HCT116 (cell line): Measurements from ENCODE around the gene DEPDC4. TPM values are rescaled to one million over a fixed set of nuclear protein-coding genes. Genes with fewer than 3 reads are reported as not detected.

Experiments
- ATAC-seq: fragments of 200-7000 bp; cut with Tn5 transposase; 2 replicates; pipeline ENCODE4 v1.9.1; 2020; ENCODE audit warnings: mild to moderate bottlenecking, moderate library complexity
- BruUV-seq: library from RNA; stranded (reverse); fragments of 400-500 nt; replicated peaks from 2 replicates; lab custom pipeline; 2021; lab: Mats Ljungman, UMichigan
- CTCF ChIA-PET: fragments of 300-600 bp; sonication (Branson Sonifier 250); formaldehyde crosslinking; loops from one replicate; lab custom pipeline; 2021; ENCODE audit warnings: antibody characterized with exemption; lab: Charles Lee
- POLR2A ChIA-PET: fragments of 300-600, 350-600 bp; sonication (Branson Sonifier 250); formaldehyde crosslinking; loops from one replicate; lab custom pipeline; 2021; ENCODE audit warnings: antibody characterized with exemption; lab: Charles Lee
- RAD21 ChIA-PET, 2 experiments: fragments of 300-600 bp; sonication (Branson Sonifier 250); formaldehyde crosslinking; loops; one replicate each; lab custom pipeline; 2023; ENCODE audit warnings: low total read pairs in 2 of 2; ENCODE audit not compliant: uncharacterized antibody in 2 of 2, unreplicated experiment in 2 of 2, low non-redundant PET in 1 of 2; lab: Charles Lee
- DNase-seq: peaks from one replicate; pipeline ENCODE4 v3.0.0-alpha.2; 2010; ENCODE audit warnings: low read depth, low spot score
- H2AFZ ChIP-seq: fragments of 200-600 bp; shearing (Covaris generic), sonication (generic); 2 replicates; pipeline ENCODE4 v1.6.1; 2017; ENCODE audit warnings: low read depth, mixed run types, mixed read lengths, antibody characterized with exemption, low read length; ENCODE audit not compliant: poor library complexity, severe bottlenecking
- H3K27ac ChIP-seq: 2 replicates; pipeline ENCODE4 v1.5.1; 2012; ENCODE audit warnings: low read depth, low read length
- H3K27me3 ChIP-seq: fragments of 200-600 bp; sonication (generic); 2 replicates; pipeline ENCODE4 v1.6.1; 2016; ENCODE audit warnings: mixed run types, low read length, mixed read lengths; ENCODE audit not compliant: insufficient read depth
- H3K36me3 ChIP-seq, 2 experiments: fragments of 200-500 bp in 1 of 2; fragments of 200-600 bp in 1 of 2; sonication (Bioruptor generic) in 1 of 2; sonication (generic) in 1 of 2; 2 replicates each; pipeline versions ENCODE4 v1.5.1 to v1.6.1; 2014 to 2016; ENCODE audit warnings: low read length in 2 of 2, inconsistent platforms in 1 of 2, mixed read lengths in 1 of 2, mixed run types in 1 of 2; ENCODE audit not compliant: insufficient read depth in 2 of 2, control insufficient read depth in 1 of 2
- H3K4me1 ChIP-seq, 2 experiments: fragments of 200-600 bp in 1 of 2; sonication (generic) in 1 of 2; 2 replicates each; pipeline versions ENCODE4 v1.5.1 to v1.6.1; 2012 to 2017; ENCODE audit warnings: low read length in 2 of 2, inconsistent platforms in 1 of 2, mild to moderate bottlenecking in 1 of 2, mixed read lengths in 1 of 2, mixed run types in 1 of 2, moderate library complexity in 1 of 2; ENCODE audit not compliant: insufficient read depth in 2 of 2, control insufficient read depth in 1 of 2
- H3K4me2 ChIP-seq: fragments of 200-600 bp; sonication (generic); 2 replicates; pipeline ENCODE4 v1.6.1; 2017; ENCODE audit warnings: mixed run types, low read length, mixed read lengths
- H3K4me3 ChIP-seq, 2 experiments: fragments of 200-600 bp in 1 of 2; sonication (generic) in 1 of 2; replicated peaks in 1 of 2; 2 replicates each; pipeline ENCODE4 v1.5.1; 2011 to 2016; ENCODE audit warnings: low read length in 2 of 2, control low read depth in 1 of 2, low read depth in 1 of 2, mild to moderate bottlenecking in 1 of 2, mixed read lengths in 1 of 2, mixed run types in 1 of 2
- H3K79me2 ChIP-seq: fragments of 200-600 bp; sonication (generic); 2 replicates; pipeline ENCODE4 v1.6.1; 2017; ENCODE audit warnings: mild to moderate bottlenecking, mixed run types, low read length, moderate library complexity, mixed read lengths; ENCODE audit not compliant: insufficient read depth
- H3K9ac ChIP-seq: fragments of 200-600 bp; sonication (generic); 2 replicates; pipeline ENCODE4 v1.6.1; 2016; ENCODE audit warnings: low read length, mixed read lengths
- H3K9me2 ChIP-seq: fragments of 200-600 bp; sonication (generic), shearing (Covaris generic); 2 replicates; pipeline ENCODE4 v1.6.1; 2017; ENCODE audit warnings: mixed run types, mild to moderate bottlenecking, moderate library complexity; ENCODE audit not compliant: insufficient read depth
- H3K9me3 ChIP-seq, 2 experiments: fragments of 200-500 bp in 1 of 2; fragments of 200-600 bp in 1 of 2; sonication (Bioruptor generic) in 1 of 2; sonication (generic) in 1 of 2; 2 replicates each; pipeline ENCODE4 v1.6.1; 2014 to 2017; ENCODE audit warnings: low read length in 2 of 2, mixed read lengths in 2 of 2, inconsistent platforms in 1 of 2, low read depth in 1 of 2, mild to moderate bottlenecking in 1 of 2, mixed run types in 1 of 2, moderate library complexity in 1 of 2; ENCODE audit not compliant: control insufficient read depth in 1 of 2, insufficient read depth in 1 of 2
- H4K20me1 ChIP-seq: fragments of 200-600 bp; sonication (generic), shearing (Covaris generic); 2 replicates; pipeline ENCODE4 v1.6.1; 2017; ENCODE audit warnings: mixed run types, mild to moderate bottlenecking, moderate library complexity; ENCODE audit not compliant: insufficient read depth
- CBX3 ChIP-seq: IDR thresholded peaks from 2 replicates; pipeline ENCODE4 v1.6.1; 2012; ENCODE audit warnings: low read depth
- CEBPB ChIP-seq: IDR thresholded peaks from 2 replicates; pipeline ENCODE4 v1.6.1; 2012; ENCODE audit warnings: low read depth
- EGR1 ChIP-seq: IDR thresholded peaks from 2 replicates; pipeline ENCODE4 v1.6.1; 2012; ENCODE audit warnings: low read depth
- FOSL1 ChIP-seq: IDR thresholded peaks from 2 replicates; pipeline ENCODE4 v1.6.1; 2012; ENCODE audit warnings: low read depth
- JUND ChIP-seq: IDR thresholded peaks from 2 replicates; pipeline ENCODE4 v1.6.1; 2012
- POLR2A ChIP-seq: IDR thresholded peaks from 2 replicates; pipeline ENCODE4 v1.7.0; 2011; ENCODE audit warnings: borderline replicate concordance; ENCODE audit not compliant: insufficient read depth, insufficient read length; ENCODE audit errors: extremely low read depth
- SRF ChIP-seq: IDR thresholded peaks from 2 replicates; pipeline ENCODE4 v1.6.1; 2012; ENCODE audit warnings: low read depth
- ZNF274 ChIP-seq: fragments of 200-500 bp; sonication (Bioruptor generic); IDR thresholded peaks from 2 replicates; pipeline ENCODE4 v1.6.1; 2014; ENCODE audit warnings: mild to moderate bottlenecking, low read depth, low read length, inconsistent platforms
- intact Hi-C: fragments of 100-400 bp; cut with micrococcal nuclease; formaldehyde crosslinking; loops from 2 replicates; pipeline ENCODE4 v1.10.0; 2022
- total RNA-seq: library from RNA; stranded (reverse); gene quantifications from one replicate; pipeline ENCODE4 v1.2.1, GENCODE V29; 2021; ENCODE audit not compliant: unreplicated experiment
- TF ChIP-seq, protein P1 (sequence below), 3 experiments: fragments of 200-600 bp in 1 of 3; sonication (generic) in 1 of 3; IDR thresholded peaks in 2 of 3; conservative IDR thresholded peaks in 1 of 3; 2 replicates each; pipeline ENCODE4 v1.5.1; 2012 to 2017; ENCODE audit warnings: low read depth in 2 of 3, low read length in 2 of 3, antibody characterized with exemption in 1 of 3, borderline replicate concordance in 1 of 3, control low read depth in 1 of 3, mild to moderate bottlenecking in 1 of 3, mixed read lengths in 1 of 3, mixed run types in 1 of 3, moderate library complexity in 1 of 3; ENCODE audit not compliant: insufficient read depth in 1 of 3
- TF ChIP-seq, protein P2 (sequence below): IDR thresholded peaks from 2 replicates; pipeline ENCODE4 v1.6.1; 2012

DEPDC4 gene
- total RNA-seq, 1 experiment from 2014 or later = 3.4 TPM

GRCh38 chr12:100274291-100274690 is 7.4 kb upstream of the DEPDC4 start:
- Histone ChIP-seq H4K20me1 (no peaks in the 10 kb centered on the region), H3K36me3 (0 out of 4 replicates have a peak, but pooled peaks cover 0 to 2% of the 10 kb centered on the region in 2 experiments), H3K4me2 (no peak overlapping the region), H3K27ac (no peak overlapping the region), H3K4me3 (no peak overlapping the region), H3K4me1 (no peaks in the 10 kb centered on the region), H3K9me3 (no peaks in the 10 kb centered on the region), H3K9me2 (no peaks in the 10 kb centered on the region), H3K27me3 (no peaks in the 10 kb centered on the region)
- CTCF ChIA-PET = no interaction called here
- intact Hi-C loops = no loop called here
- DNase-seq = no peak
- TF ChIP-seq POLR2A = no peak
- TF ChIP-seq, all 23 proteins: peak for 0
- no TSS peak for BruUV-seq
- H3K9ac ChIP-seq = no peak overlapping the region
- POLR2A ChIA-PET = interaction anchor here (0.5 kb wide), 1 partner anchor 8 kb away, joined by 4 read pairs; no protein-coding TSS in a partner anchor
- H2AFZ ChIP-seq = no peak overlapping the region
- no peak for ATAC-seq
- H3K79me2 ChIP-seq = peaks cover 91% of the 10 kb centered on the region
- RAD21 ChIA-PET = no interaction called here

DNA sequence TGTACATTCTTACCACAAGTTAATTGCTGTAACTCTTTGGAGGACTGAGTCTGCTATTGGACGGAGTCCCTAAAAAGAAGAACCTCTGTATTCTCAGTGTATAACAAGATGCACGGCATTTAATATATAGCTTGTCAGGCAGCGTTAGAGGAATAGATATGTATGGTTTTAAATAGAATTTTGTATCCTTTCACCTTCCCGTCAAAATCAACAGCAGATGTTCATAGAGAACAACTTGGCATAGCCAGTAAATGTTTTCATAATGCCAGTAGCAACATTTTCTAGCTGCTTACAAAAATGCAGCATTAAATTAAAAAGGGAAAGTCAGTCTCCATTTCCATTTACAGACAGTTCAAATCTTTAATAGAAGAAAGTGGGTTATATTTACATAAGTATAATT is 6.9 kb upstream of the DEPDC4 start:
- CTCF ChIA-PET = no interaction called here
- Histone ChIP-seq H3K4me2 (no peak overlapping the region), H3K36me3 (0 out of 4 replicates have a peak, but pooled peaks cover 0 to 2% of the 10 kb centered on the region in 2 experiments), H3K9me3 (no peaks in the 10 kb centered on the region), H3K4me1 (peaks cover under 1 to 4% of the 10 kb centered on the region in 2 experiments; a peak in 3 of 4 replicates), H4K20me1 (no peaks in the 10 kb centered on the region), H3K79me2 (peaks cover 91% of the 10 kb centered on the region), H2AFZ (no peak overlapping the region), H3K27me3 (no peaks in the 10 kb centered on the region), H3K27ac (no peak overlapping the region), H3K9ac (no peak overlapping the region), H3K4me3 (no peak overlapping the region), H3K9me2 (no peaks in the 10 kb centered on the region)
- ATAC-seq = no peak
- RAD21 ChIA-PET = no interaction called here
- TF ChIP-seq SRF (no peak), POLR2A (no peak), EGR1 (no peak), CBX3 (no peak), JUND (no peak), CEBPB (no peak), ZNF274 (no peak), FOSL1 (no peak)
- TF ChIP-seq, protein P1, sequence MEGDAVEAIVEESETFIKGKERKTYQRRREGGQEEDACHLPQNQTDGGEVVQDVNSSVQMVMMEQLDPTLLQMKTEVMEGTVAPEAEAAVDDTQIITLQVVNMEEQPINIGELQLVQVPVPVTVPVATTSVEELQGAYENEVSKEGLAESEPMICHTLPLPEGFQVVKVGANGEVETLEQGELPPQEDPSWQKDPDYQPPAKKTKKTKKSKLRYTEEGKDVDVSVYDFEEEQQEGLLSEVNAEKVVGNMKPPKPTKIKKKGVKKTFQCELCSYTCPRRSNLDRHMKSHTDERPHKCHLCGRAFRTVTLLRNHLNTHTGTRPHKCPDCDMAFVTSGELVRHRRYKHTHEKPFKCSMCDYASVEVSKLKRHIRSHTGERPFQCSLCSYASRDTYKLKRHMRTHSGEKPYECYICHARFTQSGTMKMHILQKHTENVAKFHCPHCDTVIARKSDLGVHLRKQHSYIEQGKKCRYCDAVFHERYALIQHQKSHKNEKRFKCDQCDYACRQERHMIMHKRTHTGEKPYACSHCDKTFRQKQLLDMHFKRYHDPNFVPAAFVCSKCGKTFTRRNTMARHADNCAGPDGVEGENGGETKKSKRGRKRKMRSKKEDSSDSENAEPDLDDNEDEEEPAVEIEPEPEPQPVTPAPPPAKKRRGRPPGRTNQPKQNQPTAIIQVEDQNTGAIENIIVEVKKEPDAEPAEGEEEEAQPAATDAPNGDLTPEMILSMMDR (IDR thresholded peaks at IDR 0.05 in 2 of 3, conservative IDR thresholded peaks at IDR 0.05 in 1 of 3; ENCODE audit: borderline replicate concordance in 1 of 3, insufficient read depth in 1 of 3, low read depth in 2 of 3, low read length in 2 of 3) = no peak
- TF ChIP-seq, protein P2, sequence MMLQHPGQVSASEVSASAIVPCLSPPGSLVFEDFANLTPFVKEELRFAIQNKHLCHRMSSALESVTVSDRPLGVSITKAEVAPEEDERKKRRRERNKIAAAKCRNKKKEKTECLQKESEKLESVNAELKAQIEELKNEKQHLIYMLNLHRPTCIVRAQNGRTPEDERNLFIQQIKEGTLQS = no peak
- DNase-seq = no peak
- POLR2A ChIA-PET = no interaction called here
- no TSS peak for BruUV-seq
- intact Hi-C loops = no loop called here
